ENCODE results near the gene PSMF1.

PSMF1 gene

GRCh38 chr20:1118336-1119127, at the start of gene PSMF1:
Gene PSMF1 (plus strand): TSS chr20:1118602. CDS start chr20:1118774, 172 bp downstream.
- peak; percentile 94 for DNase-seq (ENCODE audit: extremely low spot score)
- ChIA-PET POLR2A (interaction anchor here (0.7 kb wide), 1 partner anchor 10 kb away, joined by 3 read pairs; no protein-coding TSS in a partner anchor), CTCF (no interaction called here)
- peak; percentile 86 for TF ChIP-seq ELF4 (IDR thresholded peaks at IDR 0.05)
- peak; percentile 21; the same call in 1 of the 2 replicates for TF ChIP-seq PKNOX1 (IDR thresholded peaks at IDR 0.05)
- TF ChIP-seq ZNF384 (IDR thresholded peaks at IDR 0.05), result no peak
- peak; percentile 51; the same call in 1 of the 2 replicates for TF ChIP-seq NFRKB (IDR thresholded peaks at IDR 0.05)
- peak; percentile 45; the same call in 1 of the 2 replicates for TF ChIP-seq ARNT (IDR thresholded peaks at IDR 0.05)
- no peak for TF ChIP-seq HDGF (IDR thresholded peaks at IDR 0.05; ENCODE audit: borderline replicate concordance)
- TF ChIP-seq BHLHE40 (IDR thresholded peaks at IDR 0.05; ENCODE audit: borderline replicate concordance), result no peak
- TF ChIP-seq CTBP1 (IDR thresholded peaks at IDR 0.05; ENCODE audit: borderline replicate concordance), result peak; percentile 88

- ChIA-PET POLR2A (no interaction called here), CTCF (no interaction called here)
- TF ChIP-seq ZNF384 (IDR thresholded peaks at IDR 0.05), result no peak
- no peak for TF ChIP-seq FOXA1 (IDR thresholded peaks at IDR 0.05)
- TF ChIP-seq SUZ12 (IDR thresholded peaks at IDR 0.05), result no peak
- TF ChIP-seq L3MBTL2 (conservative IDR thresholded peaks at IDR 0.05), result no peak
- TF ChIP-seq CTBP1 (IDR thresholded peaks at IDR 0.05; ENCODE audit: borderline replicate concordance), result no peak
- no peak for TF ChIP-seq FOXK2 (IDR thresholded peaks at IDR 0.05)
- no peak for TF ChIP-seq ELF4 (IDR thresholded peaks at IDR 0.05)
- no peak for TF ChIP-seq PKNOX1 (IDR thresholded peaks at IDR 0.05)
- TF ChIP-seq BHLHE40 (IDR thresholded peaks at IDR 0.05; ENCODE audit: borderline replicate concordance), result no peak
- no peak for TF ChIP-seq NFRKB (IDR thresholded peaks at IDR 0.05)
- no peak for TF ChIP-seq ARNT (IDR thresholded peaks at IDR 0.05)
- TF ChIP-seq SP1 (IDR thresholded peaks at IDR 0.05), result no peak
- TF ChIP-seq HDGF (IDR thresholded peaks at IDR 0.05; ENCODE audit: borderline replicate concordance), result no peak
- no peak for TF ChIP-seq LEF1 (IDR thresholded peaks at IDR 0.05; ENCODE audit: borderline replicate concordance)
- no peak for TF ChIP-seq TARDBP (IDR thresholded peaks at IDR 0.05)
- TF ChIP-seq FOXM1 (IDR thresholded peaks at IDR 0.05; ENCODE audit: borderline replicate concordance), result no peak
- no peak for DNase-seq (ENCODE audit: extremely low spot score)
These were observed 46.1 kb upstream of the PSMF1 start for GRCh38 chr20:1072258-1072657.

GRCh38 chr20:1075616-1076015, 42.8 kb upstream of the PSMF1 start:
- ChIA-PET CTCF (no interaction called here), POLR2A (no interaction called here)
- DNase-seq (ENCODE audit: extremely low spot score), result no peak
- TF ChIP-seq L3MBTL2 (conservative IDR thresholded peaks at IDR 0.05) (no peak), CTBP1 (IDR thresholded peaks at IDR 0.05; ENCODE audit: borderline replicate concordance) (no peak), BHLHE40 (IDR thresholded peaks at IDR 0.05; ENCODE audit: borderline replicate concordance) (no peak), FOXA1 (IDR thresholded peaks at IDR 0.05) (no peak), FOXK2 (IDR thresholded peaks at IDR 0.05) (no peak), PKNOX1 (IDR thresholded peaks at IDR 0.05) (no peak), TARDBP (IDR thresholded peaks at IDR 0.05) (no peak), HDGF (IDR thresholded peaks at IDR 0.05; ENCODE audit: borderline replicate concordance) (no peak), ARNT (IDR thresholded peaks at IDR 0.05) (no peak), SP1 (IDR thresholded peaks at IDR 0.05) (no peak), LEF1 (IDR thresholded peaks at IDR 0.05; ENCODE audit: borderline replicate concordance) (no peak)

GRCh38 chr20:1081891-1082290, 36.5 kb upstream of the PSMF1 start:
- TF ChIP-seq FOXK2 (IDR thresholded peaks at IDR 0.05), result no peak
- no peak for TF ChIP-seq NFRKB (IDR thresholded peaks at IDR 0.05)
- TF ChIP-seq SP1 (IDR thresholded peaks at IDR 0.05), result no peak
- TF ChIP-seq TARDBP (IDR thresholded peaks at IDR 0.05), result no peak
- no peak for TF ChIP-seq CTBP1 (IDR thresholded peaks at IDR 0.05; ENCODE audit: borderline replicate concordance)
- TF ChIP-seq FOXM1 (IDR thresholded peaks at IDR 0.05; ENCODE audit: borderline replicate concordance), result no peak
- no peak for TF ChIP-seq HDGF (IDR thresholded peaks at IDR 0.05; ENCODE audit: borderline replicate concordance)
- no peak for TF ChIP-seq ARNT (IDR thresholded peaks at IDR 0.05)
- TF ChIP-seq ELF4 (IDR thresholded peaks at IDR 0.05), result no peak
- no peak for TF ChIP-seq LEF1 (IDR thresholded peaks at IDR 0.05; ENCODE audit: borderline replicate concordance)
- TF ChIP-seq SUZ12 (IDR thresholded peaks at IDR 0.05), result no peak
- TF ChIP-seq FOXA1 (IDR thresholded peaks at IDR 0.05), result no peak
- TF ChIP-seq L3MBTL2 (conservative IDR thresholded peaks at IDR 0.05), result no peak
- TF ChIP-seq ZNF384 (IDR thresholded peaks at IDR 0.05), result no peak
- no peak for TF ChIP-seq BHLHE40 (IDR thresholded peaks at IDR 0.05; ENCODE audit: borderline replicate concordance)
- no peak for TF ChIP-seq PKNOX1 (IDR thresholded peaks at IDR 0.05)
- POLR2A ChIA-PET, result no interaction called here
- CTCF ChIA-PET, result no interaction called here
- no peak for DNase-seq (ENCODE audit: extremely low spot score)

GRCh38 chr20:1083431-1084080, 34.8 kb upstream of the PSMF1 start:
- TF ChIP-seq ZNF384 (IDR thresholded peaks at IDR 0.05) (no peak), FOXM1 (IDR thresholded peaks at IDR 0.05; ENCODE audit: borderline replicate concordance) (no peak), SUZ12 (IDR thresholded peaks at IDR 0.05) (no peak), FOXK2 (IDR thresholded peaks at IDR 0.05) (no peak), PKNOX1 (IDR thresholded peaks at IDR 0.05) (no peak), NFRKB (IDR thresholded peaks at IDR 0.05) (no peak), CTBP1 (IDR thresholded peaks at IDR 0.05; ENCODE audit: borderline replicate concordance) (no peak), LEF1 (IDR thresholded peaks at IDR 0.05; ENCODE audit: borderline replicate concordance) (no peak), TARDBP (IDR thresholded peaks at IDR 0.05) (no peak), ARNT (IDR thresholded peaks at IDR 0.05) (no peak), SP1 (IDR thresholded peaks at IDR 0.05) (no peak), BHLHE40 (IDR thresholded peaks at IDR 0.05; ENCODE audit: borderline replicate concordance) (no peak)
- ChIA-PET POLR2A (no interaction called here), CTCF (no interaction called here)
- DNase-seq (ENCODE audit: extremely low spot score), result no peak
